Transverse colon (tissue), 4 donors: ENCODE results near the gene WBP11. TPM values are rescaled to one million over a fixed set of nuclear protein-coding genes. Genes with fewer than 3 reads are reported as not detected.
"Not testable (repeated sequence)": the region's sequence is repeated elsewhere in the genome, so short reads cannot be mapped to it uniquely, and the experiment has no call there.

ENCODE experiments used
- DNase-seq: peaks from one replicate; pipeline ENCODE4 v3.0.0-alpha.2; 2019
- H3K27ac ChIP-seq, 4 donors: fragments of 200-600 bp; sonication (generic); 2 replicates each; pipeline ENCODE4 v1.5.1; 2016 to 2018; ENCODE audit warnings: inconsistent platforms in 4 of 4
- H3K27me3 ChIP-seq: fragments of 200-600 bp; sonication (generic); 2 replicates; pipeline ENCODE4 v1.5.1; 2017; ENCODE audit warnings: inconsistent platforms
- H3K36me3 ChIP-seq, 4 donors: fragments of 200-600 bp; sonication (generic); 2 replicates each; pipeline ENCODE4 v1.5.1; 2017 to 2019; ENCODE audit warnings: inconsistent platforms in 4 of 4
- H3K4me1 ChIP-seq, 4 donors: fragments of 200-600 bp; sonication (generic); 2 replicates each; pipeline ENCODE4 v1.5.1; 2017 to 2020; ENCODE audit warnings: inconsistent platforms in 4 of 4
- H3K4me3 ChIP-seq, 4 donors: fragments of 200-600 bp; sonication (generic); 1 replicate in 1 of 4; 2 replicates in 3 of 4; pipeline versions ENCODE4 v1.5.1 to v1.6.1; 2017 to 2019; ENCODE audit warnings: inconsistent platforms in 4 of 4
- H3K9me3 ChIP-seq, 2 donors: fragments of 200-600 bp; sonication (generic); 2 replicates each; pipeline ENCODE4 v1.5.1; 2017 to 2019; ENCODE audit warnings: inconsistent platforms in 2 of 2
- CTCF ChIP-seq, 5 experiments: fragments of 200-600 bp in 3 of 5; fragments of 450-650 bp in 2 of 5; sonication (generic) in 3 of 5; IDR thresholded peaks; 1 replicate in 2 of 5; 2 replicates in 3 of 5; pipeline ENCODE4 v1.5.1; 2016 to 2017; ENCODE audit warnings: antibody characterized with exemption in 5 of 5, inconsistent platforms in 3 of 5, mild to moderate bottlenecking in 2 of 5, moderate library complexity in 1 of 5
- EP300 ChIP-seq: sonication (generic); formaldehyde crosslinking; IDR thresholded peaks from one replicate; pipeline ENCODE4 v1.6.1; 2017; ENCODE audit warnings: antibody characterized with exemption, low read depth
- POLR2A ChIP-seq: fragments of 450-650 bp; IDR thresholded peaks from one replicate; pipeline ENCODE4 v1.6.1; 2016; ENCODE audit warnings: antibody characterized with exemption, mild to moderate bottlenecking, moderate library complexity
- POLR2AphosphoS5 ChIP-seq, 3 donors: sonication (generic); formaldehyde crosslinking; IDR thresholded peaks; one replicate each; pipeline ENCODE4 v1.6.1; 2016; ENCODE audit warnings: antibody characterized with exemption in 3 of 3
- WGBS, 2 donors: methylation state at CpG; one replicate each; pipeline ENCODE4 v1.1.5; 2018; ENCODE audit warnings: low coverage in 1 of 2; 5-methylcytosine and 5-hydroxymethylcytosine counted together
- in situ Hi-C, 4 donors: fragments of 200-750 bp; cut with MboI; loops; one replicate each; pipeline versions ENCODE4 v1.15.0 to v1.15.1; 2017; ENCODE audit warnings: low sequenced_read_pairs in 3 of 4, low pct_ligation_motif_present in 1 of 4, low pct_unique_long_range_greater_than_20kb in 1 of 4
- intact Hi-C: fragments of 100-400 bp; cut with DNase I; formaldehyde crosslinking; loops from one replicate; pipeline ENCODE4 v1.15.1; 2023; ENCODE audit warnings: low total_unique reads
- total RNA-seq, 4 donors: library from RNA; depleted of rRNA; stranded (reverse); fragments of >200 nt; gene quantifications; one replicate each; pipeline ENCODE4 v1.1.0, GENCODE V29; 2016

The WBP11 gene
- total RNA-seq, 4 donors from 2014 or later, result 7.4 to 19.4 (median 11.6) TPM

- DNase-seq, result peak; percentile 29
- peaks cover under 1 to 31% (median 17%) of the 10 kb centered on the region in 4 donors for H3K4me1 ChIP-seq
- intact Hi-C loops, result no loop called here
- in situ Hi-C loops, result no loop called here
- peaks cover 0 to 6% (median 0%) of the 10 kb centered on the region in 4 donors for H3K36me3 ChIP-seq
- no peaks in the 10 kb centered on the region for H3K27me3 ChIP-seq
- H3K4me3 ChIP-seq, result peak overlapping the region; percentile 50 to 96 (median 77)
- peak overlapping the region; percentile 95 to 99 (median 98) for H3K27ac ChIP-seq
- no peaks in the 10 kb centered on the region for H3K9me3 ChIP-seq
- TF ChIP-seq CTCF (IDR thresholded peaks at IDR 0.05), result no peak
- no peak for TF ChIP-seq POLR2AphosphoS5 (IDR thresholded peaks at IDR 0.05)
- no peak for TF ChIP-seq EP300
- TF ChIP-seq POLR2A, result no peak
- WGBS, 2 donors, result 26 to 31% methylated on average over 13 to 15 of the region's 16 CpGs
These were observed 34.4 kb downstream of the WBP11 start for GRCh38 chr12:14768823-14769405.

- 79 to 100% methylated on average over 1 of the region's 1 CpG for WGBS, 2 donors
- TF ChIP-seq POLR2AphosphoS5 (IDR thresholded peaks at IDR 0.05) (no peak), EP300 (no peak), POLR2A (no peak), CTCF (IDR thresholded peaks at IDR 0.05) (no peak)
- H3K36me3 ChIP-seq, result peaks cover 0 to 6% (median 1%) of the 10 kb centered on the region in 4 donors
- H3K4me3 ChIP-seq, result peak overlapping the region in 1 of 4 donors; percentile 82
- H3K9me3 ChIP-seq, result no peaks in the 10 kb centered on the region
- H3K27ac ChIP-seq, result no peak overlapping the region
- no peaks in the 10 kb centered on the region for H3K27me3 ChIP-seq
- peaks cover 2 to 27% (median 14%) of the 10 kb centered on the region in 4 donors for H3K4me1 ChIP-seq
- no peak for DNase-seq
- intact Hi-C loops (no loop called here), in situ Hi-C loops (no loop called here)
These were observed 35.7 kb downstream of the WBP11 start for GRCh38 chr12:14767617-14768016.

DNA sequence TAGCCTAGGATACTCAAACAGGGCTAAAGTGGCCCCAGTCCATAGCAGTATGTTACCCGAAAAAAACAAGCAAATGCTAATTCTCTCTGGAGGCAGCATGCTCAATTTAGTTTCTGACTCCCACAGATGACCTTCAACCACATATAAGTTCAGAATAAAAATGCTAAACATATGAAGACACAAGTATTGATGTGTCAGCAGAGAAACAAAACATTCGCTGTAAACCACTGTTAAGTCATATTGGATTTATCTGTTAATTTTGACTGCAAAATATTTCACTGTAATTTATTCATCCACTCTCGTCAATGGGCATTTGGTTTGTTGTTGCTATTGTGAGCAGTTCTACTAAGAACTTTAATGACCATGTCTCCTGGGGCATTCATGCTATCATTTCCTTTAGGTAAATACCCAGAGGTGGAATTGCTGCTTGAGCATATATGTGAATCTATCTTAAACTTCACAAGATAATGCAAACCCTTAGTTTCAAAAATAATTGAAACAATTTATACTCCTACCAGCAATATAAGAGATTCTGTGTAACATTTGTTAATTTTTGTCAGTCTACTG lies 36.5 kb downstream of the WBP11 start:
- TF ChIP-seq CTCF (IDR thresholded peaks at IDR 0.05) (no peak), EP300 (no peak), POLR2AphosphoS5 (IDR thresholded peaks at IDR 0.05) (no peak), POLR2A (no peak)
- in situ Hi-C loops, result no loop called here
- Histone ChIP-seq H3K4me3 (no peak overlapping the region), H3K27ac (no peak overlapping the region), H3K9me3 (no peaks in the 10 kb centered on the region), H3K27me3 (no peaks in the 10 kb centered on the region), H3K36me3 (peaks cover 0 to 6% (median 2%) of the 10 kb centered on the region in 4 donors), H3K4me1 (peaks cover 2 to 28% (median 13%) of the 10 kb centered on the region in 4 donors)
- WGBS, 2 donors, result 71 to 90% methylated on average over 1 to 3 of the region's 3 CpGs
- intact Hi-C loops, result no loop called here
- DNase-seq, result no peak

DNA sequence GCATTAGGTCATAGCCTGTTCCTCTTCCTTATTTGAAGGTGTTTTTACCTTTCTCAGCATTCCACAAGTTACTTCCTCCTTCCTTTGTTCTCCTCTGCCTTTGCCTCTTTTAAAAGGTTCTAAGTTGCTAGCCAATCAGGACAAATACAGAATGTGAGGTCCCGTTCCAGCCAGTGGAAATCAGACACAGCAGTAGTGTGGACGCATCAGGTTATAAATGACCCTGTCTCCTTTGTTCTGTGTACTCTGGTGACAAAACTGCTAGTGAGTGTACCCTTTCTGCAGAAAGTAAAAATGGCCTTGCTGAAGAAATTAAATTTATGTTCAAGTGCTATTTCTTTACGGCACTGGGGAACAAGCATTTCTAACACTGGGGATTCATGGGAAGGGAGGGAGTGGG lies 37.3 kb downstream of the WBP11 start:
- intact Hi-C loops, H3K27me3 ChIP-seq, DNase-seq, H3K4me3 ChIP-seq, H3K36me3 ChIP-seq, in situ Hi-C loops, H3K9me3 ChIP-seq, H3K27ac ChIP-seq: not testable (repeated sequence)
- peaks cover 2 to 22% (median 11%) of the 10 kb centered on the region in 4 donors for H3K4me1 ChIP-seq
- WGBS, 2 donors, result 96 to 100% methylated on average over 1 to 3 of the region's 3 CpGs
